Activated CD4-positive, alpha-beta T cell treated with anti-CD3 and anti-CD28 coated beads, Interleukin-2, amount 10 ng/mL, durations not matched to agents 7 days and 5 days (primary cell): Measurements from ENCODE around the gene CKAP4. TPM values are rescaled to one million over a fixed set of nuclear protein-coding genes. Genes with fewer than 3 reads are reported as not detected.
A peak's percentile ranks its signal among the peaks of the same experiment; 100 is the strongest.
"Not testable (repeated sequence)": the region's sequence is repeated elsewhere in the genome, so short reads cannot be mapped to it uniquely, and the experiment has no call there.

ENCODE experiments used
- CTCF ChIA-PET: fragments of 350-600 bp; sonication (Branson Sonifier 250); formaldehyde crosslinking; loops from one replicate; lab custom pipeline; 2021; ENCODE audit warnings: antibody characterized with exemption; lab: Charles Lee
- POLR2A ChIA-PET: fragments of 350-600 bp; sonication (Branson Sonifier 250); formaldehyde crosslinking; loops from one replicate; lab custom pipeline; 2021; ENCODE audit warnings: antibody characterized with exemption; lab: Charles Lee
- DNase-seq: peaks from one replicate; pipeline ENCODE4 v3.0.0-alpha.2; 2020
- H3K27ac Mint-ChIP-seq: one replicate; pipeline ENCODE4 v1.8.0; 2021; ENCODE audit warnings: mild to moderate bottlenecking, moderate library complexity, mixed read lengths
- H3K27me3 Mint-ChIP-seq: one replicate; pipeline ENCODE4 v1.8.0; 2021; ENCODE audit warnings: mixed read lengths
- H3K36me3 Mint-ChIP-seq: one replicate; pipeline ENCODE4 v1.8.0; 2021; ENCODE audit warnings: low read depth, mixed read lengths
- H3K4me1 Mint-ChIP-seq: one replicate; pipeline ENCODE4 v1.8.0; 2021; ENCODE audit warnings: mixed read lengths
- H3K4me3 Mint-ChIP-seq: one replicate; pipeline ENCODE4 v1.8.0; 2021; ENCODE audit warnings: mild to moderate bottlenecking, moderate library complexity, mixed read lengths
- H3K9me3 Mint-ChIP-seq: one replicate; pipeline ENCODE4 v1.8.0; 2021; ENCODE audit warnings: mixed read lengths
- total RNA-seq, 2 experiments: library from RNA; stranded (reverse); gene quantifications; one replicate each; pipeline ENCODE4 v1.2.3, GENCODE V29; 2021

The CKAP4 gene
- total RNA-seq, result 1 to 10 TPM; 1.7 to 2.1 TPM

DNA sequence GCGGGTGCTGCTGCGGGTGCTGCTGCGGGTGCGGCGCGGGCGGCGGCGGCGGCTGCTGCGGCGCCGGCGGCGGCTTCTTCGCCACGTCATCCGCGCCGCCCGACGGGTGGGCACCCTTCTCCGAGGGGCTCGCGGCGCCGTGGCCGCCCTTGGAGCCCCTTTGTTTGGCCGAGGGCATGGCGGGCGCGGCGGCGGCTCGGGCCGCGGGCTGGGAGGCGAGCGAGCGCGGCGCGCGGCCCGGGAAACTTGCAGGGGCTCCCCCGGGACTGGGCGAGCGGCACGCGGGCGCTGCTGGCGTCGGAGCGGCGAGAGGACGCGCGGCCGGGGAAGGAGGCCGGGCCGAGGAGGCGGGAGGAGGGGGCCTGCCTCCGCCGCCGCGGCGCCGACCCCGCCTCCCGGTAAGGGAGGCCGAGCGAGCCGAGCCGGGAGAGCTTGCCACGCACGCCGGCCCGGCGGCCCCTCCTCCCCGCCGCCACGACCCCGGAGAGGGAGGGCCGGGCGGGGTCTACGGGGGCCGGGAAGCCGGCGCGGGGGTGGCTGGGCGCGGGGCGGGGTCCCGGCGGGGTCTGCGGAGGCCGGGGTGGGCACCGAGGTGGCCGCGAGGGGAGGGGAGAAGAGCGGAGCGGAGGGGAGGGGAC lies at the start of gene CKAP4:
Gene CKAP4, minus strand, starts transcription at position 347 of the 638 bp plus-strand sequence. Its CDS starts 169 bp downstream, at position 178.
- Mint-ChIP-seq H3K4me1 (peaks cover 17% of the 10 kb centered on the region), H3K27ac (peak within 1 kb of the TSS; percentile 57), H3K4me3 (peak within 1 kb of the TSS; percentile 67), H3K9me3 (no peaks in the 10 kb centered on the region), H3K27me3 (peaks cover 15% of the 10 kb centered on the region), H3K36me3 (no peaks in the 10 kb centered on the region)
- CTCF ChIA-PET, result no interaction called here
- POLR2A ChIA-PET, result no interaction called here
- peak; percentile 24 for DNase-seq

- CTCF ChIA-PET, result interaction anchor here (1.0 to 1.6 kb wide), 2 partner anchors 26 to 70 kb away, joined by 3 read pairs; no protein-coding TSS in a partner anchor
- H3K27me3 Mint-ChIP-seq, result peaks cover 2% of the 10 kb centered on the region
- peak overlapping the region; percentile 31 for H3K27ac Mint-ChIP-seq
- peaks cover 31% of the 10 kb centered on the region for H3K4me1 Mint-ChIP-seq
- no peaks in the 10 kb centered on the region for H3K9me3 Mint-ChIP-seq
- POLR2A ChIA-PET, result no interaction called here
- H3K4me3 Mint-ChIP-seq, result no peak overlapping the region
- H3K36me3 Mint-ChIP-seq, result no peaks in the 10 kb centered on the region
- DNase-seq, result no peak
Measured at GRCh38 chr12:106297075-106297474, 49.3 kb upstream of the CKAP4 start.

GRCh38 chr12:106296179-106296877 lies 48.5 kb upstream of the CKAP4 start:
- Mint-ChIP-seq H3K27me3 (peaks cover 2% of the 10 kb centered on the region), H3K27ac (no peak overlapping the region), H3K36me3 (no peaks in the 10 kb centered on the region), H3K4me3 (no peak overlapping the region), H3K4me1 (peaks cover 25% of the 10 kb centered on the region), H3K9me3 (no peaks in the 10 kb centered on the region)
- CTCF ChIA-PET, result no interaction called here
- no peak for DNase-seq
- POLR2A ChIA-PET, result no interaction called here

DNA sequence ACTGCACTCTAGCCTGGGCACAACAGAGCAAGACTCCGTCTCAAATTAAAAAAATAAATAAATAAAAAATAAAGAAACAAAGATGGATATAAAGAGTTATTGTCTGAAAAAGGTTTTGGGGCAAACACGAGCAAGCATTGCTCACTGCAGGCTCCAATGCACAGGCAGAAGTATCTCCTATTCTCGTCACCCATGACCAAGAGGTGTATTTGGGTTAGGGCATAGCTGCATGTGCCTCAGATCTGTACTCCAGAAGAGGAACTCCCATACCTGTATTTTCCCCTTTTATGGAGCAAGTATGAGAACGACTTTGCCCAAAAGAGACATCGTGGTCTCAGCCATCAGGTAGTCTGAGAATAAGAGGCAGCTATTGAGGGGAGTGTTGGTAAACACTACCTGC lies 44.5 kb upstream of the CKAP4 start:
- ChIA-PET POLR2A (no interaction called here), CTCF (interaction anchor here (1.5 kb wide), 1 partner anchor 10 kb away, joined by 8 read pairs; no protein-coding TSS in a partner anchor)
- no peak overlapping the region for H3K4me3 Mint-ChIP-seq
- DNase-seq, result no peak
- H3K36me3 Mint-ChIP-seq, result no peaks in the 10 kb centered on the region
- H3K27ac Mint-ChIP-seq, result no peak overlapping the region
- H3K27me3 Mint-ChIP-seq, result peaks cover 2% of the 10 kb centered on the region
- H3K9me3 Mint-ChIP-seq, result no peaks in the 10 kb centered on the region
- peaks cover 4% of the 10 kb centered on the region for H3K4me1 Mint-ChIP-seq

- Mint-ChIP-seq H3K27ac (no peak overlapping the region), H3K4me1 (peaks cover 2% of the 10 kb centered on the region), H3K36me3 (no peaks in the 10 kb centered on the region), H3K9me3 (no peaks in the 10 kb centered on the region), H3K4me3 (no peak overlapping the region), H3K27me3 (peaks cover 2% of the 10 kb centered on the region)
- DNase-seq, result no peak
- ChIA-PET CTCF (interaction anchor here (0.9 to 2.3 kb wide), 3 partner anchors 9 to 21 kb away, joined by 4 to 8 read pairs (median 8); no protein-coding TSS in a partner anchor), POLR2A (no interaction called here)
Measured at GRCh38 chr12:106291342-106291741, 43.5 kb upstream of the CKAP4 start.

GRCh38 chr12:106290666-106291065 lies 42.8 kb upstream of the CKAP4 start:
- CTCF ChIA-PET, result interaction anchor here (0.6 to 2.3 kb wide), 3 partner anchors 11 to 22 kb away, joined by 3 to 8 read pairs (median 4); no protein-coding TSS in a partner anchor
- Mint-ChIP-seq H3K9me3 (no peaks in the 10 kb centered on the region), H3K36me3 (no peaks in the 10 kb centered on the region), H3K27ac (no peak overlapping the region), H3K4me1 (peaks cover 2% of the 10 kb centered on the region), H3K4me3 (no peak overlapping the region), H3K27me3 (peaks cover 2% of the 10 kb centered on the region)
- POLR2A ChIA-PET, result no interaction called here
- DNase-seq, result no peak

DNA sequence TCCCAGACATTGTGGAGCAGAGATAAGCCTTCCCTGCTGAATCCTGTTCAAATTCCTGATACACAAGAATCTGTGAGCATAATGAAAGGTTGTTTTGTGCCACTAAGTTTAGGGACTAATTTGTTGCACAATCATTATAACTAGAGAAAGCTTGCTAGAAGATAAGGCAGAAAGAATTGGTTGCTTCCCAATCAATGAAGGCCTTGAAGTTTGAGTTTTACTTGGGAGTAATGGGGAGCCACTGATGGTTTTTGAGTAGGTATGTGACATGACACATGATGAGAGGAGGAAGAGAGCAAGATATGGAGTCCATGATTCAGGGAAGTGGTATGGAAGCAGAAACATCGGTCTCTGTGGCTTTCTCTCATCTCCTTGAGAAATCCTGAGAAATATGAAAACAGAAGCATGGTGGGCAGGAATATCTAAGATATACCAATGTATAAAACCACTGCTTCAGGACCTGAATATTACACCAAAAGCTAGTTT lies 41.4 kb upstream of the CKAP4 start:
- Mint-ChIP-seq H3K4me3 (no peak overlapping the region), H3K9me3 (no peaks in the 10 kb centered on the region), H3K27me3 (peaks cover 8% of the 10 kb centered on the region), H3K27ac (no peak overlapping the region), H3K4me1 (peaks cover 2% of the 10 kb centered on the region), H3K36me3 (no peaks in the 10 kb centered on the region)
- ChIA-PET POLR2A (interaction anchor here (0.6 kb wide), 1 partner anchor 12 kb away, joined by 3 read pairs; no protein-coding TSS in a partner anchor), CTCF (interaction anchor here (2.3 kb wide), 1 partner anchor 12 kb away, joined by 8 read pairs; no protein-coding TSS in a partner anchor)
- no peak for DNase-seq

DNA sequence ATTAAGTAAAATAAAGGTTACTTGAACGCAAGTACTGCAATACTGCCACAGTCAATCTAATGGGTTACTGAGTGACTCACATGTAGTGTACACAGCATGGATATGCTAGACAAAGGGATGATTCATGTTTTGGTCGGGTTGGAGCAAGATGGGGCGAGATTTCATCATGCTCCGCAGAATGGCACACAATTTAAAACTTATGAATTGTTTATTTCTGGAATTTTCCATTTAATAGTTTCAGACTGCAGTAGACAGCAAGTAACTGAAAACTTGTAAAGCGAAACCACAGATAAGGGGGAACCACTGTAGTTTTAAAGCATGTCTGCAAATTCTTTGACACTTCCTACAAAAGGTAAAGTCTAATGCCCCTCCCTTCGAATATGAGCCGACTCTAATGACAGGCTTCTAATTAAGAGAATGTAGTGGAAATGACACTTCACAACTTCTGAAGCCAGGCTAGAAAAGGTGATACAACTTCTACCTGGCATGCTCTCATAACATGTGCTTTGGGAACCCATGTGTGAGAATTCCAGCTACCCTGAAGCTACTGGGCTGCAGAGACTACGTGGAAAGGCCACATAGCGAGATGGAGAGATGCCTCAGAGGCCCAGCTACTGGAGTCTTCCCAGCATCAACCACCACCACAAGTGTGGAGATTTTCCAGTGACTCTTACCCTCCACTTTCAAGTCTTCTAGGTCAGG lies 40.8 kb upstream of the CKAP4 start:
- no peak for DNase-seq
- Mint-ChIP-seq H3K27me3 (peaks cover 9% of the 10 kb centered on the region), H3K9me3 (no peaks in the 10 kb centered on the region), H3K4me1 (peaks cover 2% of the 10 kb centered on the region), H3K4me3 (no peak overlapping the region), H3K36me3 (no peaks in the 10 kb centered on the region), H3K27ac (no peak overlapping the region)
- POLR2A ChIA-PET, result interaction anchor here (0.6 kb wide), 1 partner anchor 12 kb away, joined by 3 read pairs; no protein-coding TSS in a partner anchor
- CTCF ChIA-PET, result no interaction called here

DNA sequence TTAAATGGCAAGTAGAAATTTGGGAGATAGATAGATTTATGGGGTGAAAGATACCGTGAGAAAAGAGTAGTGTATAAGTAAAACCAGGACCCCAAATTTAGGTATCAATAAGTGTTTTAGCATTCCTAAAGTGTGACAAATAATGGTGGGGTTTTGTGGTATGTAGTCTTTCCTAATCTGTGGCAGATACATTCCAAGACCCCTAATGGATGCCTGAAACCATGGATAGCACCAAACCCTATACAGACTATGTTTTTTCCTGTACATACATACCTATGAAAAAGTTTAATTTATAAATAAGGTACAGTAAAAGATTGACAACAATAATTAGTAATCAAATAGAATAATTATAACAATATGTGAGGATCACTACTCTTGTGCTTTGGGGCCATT lies 40.3 kb upstream of the CKAP4 start:
- ChIA-PET CTCF (no interaction called here), POLR2A (no interaction called here)
- Mint-ChIP-seq H3K9me3 (no peaks in the 10 kb centered on the region), H3K4me3 (no peak overlapping the region), H3K4me1 (peaks cover 2% of the 10 kb centered on the region), H3K27ac (no peak overlapping the region), H3K36me3 (no peaks in the 10 kb centered on the region), H3K27me3 (peaks cover 8% of the 10 kb centered on the region)
- no peak for DNase-seq

DNA sequence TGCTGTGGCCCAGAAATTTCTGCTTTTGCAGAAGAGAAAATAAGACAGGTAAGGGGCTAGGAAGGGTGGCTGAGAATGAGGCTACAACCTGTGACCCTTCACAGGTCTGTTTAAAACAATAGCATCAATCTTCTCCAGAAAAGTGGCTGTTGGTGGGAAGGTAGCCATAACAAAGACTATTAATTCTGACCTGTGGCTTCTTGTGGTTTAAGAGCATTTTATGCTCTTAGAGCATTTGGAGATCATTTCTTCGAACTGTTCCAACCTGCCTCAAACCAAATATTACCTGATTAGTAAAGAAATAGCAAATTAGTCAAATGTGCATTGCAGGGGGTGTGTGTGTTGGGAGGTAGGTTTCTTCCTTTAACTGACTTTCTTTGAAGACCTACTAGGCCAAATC lies 39.5 kb upstream of the CKAP4 start:
- CTCF ChIA-PET, result no interaction called here
- Mint-ChIP-seq H3K4me3 (no peak overlapping the region), H3K27me3 (peaks cover 9% of the 10 kb centered on the region), H3K27ac (no peak overlapping the region), H3K36me3 (peaks cover under 1% of the 10 kb centered on the region), H3K4me1 (peaks cover 2% of the 10 kb centered on the region), H3K9me3 (peaks cover 2% of the 10 kb centered on the region)
- POLR2A ChIA-PET, result no interaction called here
- no peak for DNase-seq

- H3K36me3 Mint-ChIP-seq, H3K4me3 Mint-ChIP-seq, H3K9me3 Mint-ChIP-seq, POLR2A ChIA-PET, DNase-seq, H3K27me3 Mint-ChIP-seq, H3K27ac Mint-ChIP-seq, H3K4me1 Mint-ChIP-seq: not testable (repeated sequence)
- CTCF ChIA-PET, result interaction anchor here (3.0 kb wide), 1 partner anchor 60 kb away, joined by 11 read pairs; no protein-coding TSS in a partner anchor
Measured at GRCh38 chr12:106286576-106287162, 38.8 kb upstream of the CKAP4 start.

- Mint-ChIP-seq H3K36me3 (peaks cover 3% of the 10 kb centered on the region), H3K27me3 (peaks cover 9% of the 10 kb centered on the region), H3K4me3 (no peak overlapping the region), H3K4me1 (peaks cover 2% of the 10 kb centered on the region), H3K9me3 (peaks cover 6% of the 10 kb centered on the region), H3K27ac (no peak overlapping the region)
- no peak for DNase-seq
- ChIA-PET CTCF (interaction anchor here (3.0 kb wide), 1 partner anchor 59 kb away, joined by 11 read pairs; no protein-coding TSS in a partner anchor), POLR2A (no interaction called here)
Measured at GRCh38 chr12:106285982-106286381, 38.2 kb upstream of the CKAP4 start.
